CD4-positive, alpha-beta T cell (primary cell): Measurements from ENCODE around the gene GSTM5. TPM values are rescaled to one million over a fixed set of nuclear protein-coding genes. Genes with fewer than 3 reads are reported as not detected.

Experiments used
- ATAC-seq: fragments of 200-7000 bp; cut with Tn5 transposase; one replicate; pipeline ENCODE4 v1.10.0; 2022; ENCODE audit warnings: mild to moderate bottlenecking; ENCODE audit not compliant: poor library complexity
- CTCF ChIA-PET: fragments of 350-600 bp; sonication (Branson Sonifier 250); formaldehyde crosslinking; loops from one replicate; lab custom pipeline; 2021; ENCODE audit warnings: antibody characterized with exemption, inconsistent platforms; lab: Charles Lee
- POLR2A ChIA-PET: fragments of 350-600 bp; sonication (Branson Sonifier 250); formaldehyde crosslinking; loops from one replicate; lab custom pipeline; 2021; ENCODE audit warnings: antibody characterized with exemption, inconsistent platforms; lab: Charles Lee
- DNase-seq, 14 experiments: peaks; one replicate each; pipeline ENCODE4 v3.0.0-alpha.2; 2013 to 2020; ENCODE audit warnings: mixed read lengths in 2 of 14
- H3K27ac ChIP-seq, 2 donors: one replicate each; pipeline versions ENCODE4 v1.5.1 to v1.7.0; 2013; ENCODE audit warnings: low read length in 2 of 2, low read depth in 1 of 2, mild to moderate bottlenecking in 1 of 2
- H3K27me3 ChIP-seq, 2 experiments: 1 replicate in 1 of 2; 2 replicates in 1 of 2; pipeline versions ENCODE4 v1.6.1 to v1.7.0; 2013; ENCODE audit warnings: low read length in 2 of 2, control low read depth in 1 of 2, mild to moderate bottlenecking in 1 of 2, moderate library complexity in 1 of 2; ENCODE audit not compliant: insufficient read depth in 2 of 2, control insufficient read depth in 1 of 2
- H3K36me3 ChIP-seq: one replicate; pipeline ENCODE4 v1.6.1; 2013; ENCODE audit warnings: low read length, control low read depth; ENCODE audit not compliant: insufficient read depth
- H3K4me1 ChIP-seq: one replicate; pipeline ENCODE4 v1.6.1; 2013; ENCODE audit warnings: low read length, control low read depth; ENCODE audit not compliant: insufficient read depth
- H3K4me3 ChIP-seq: one replicate; pipeline ENCODE4 v1.5.1; 2013; ENCODE audit warnings: mild to moderate bottlenecking, low read length, moderate library complexity
- H3K9me3 ChIP-seq, 2 experiments: 1 replicate in 1 of 2; 2 replicates in 1 of 2; pipeline versions ENCODE4 v1.6.1 to v1.7.0; 2013; ENCODE audit warnings: low read length in 2 of 2, mild to moderate bottlenecking in 2 of 2, control low read depth in 1 of 2, moderate library complexity in 1 of 2; ENCODE audit not compliant: control insufficient read depth in 1 of 2, insufficient read depth in 1 of 2
- H3K27ac Mint-ChIP-seq: one replicate; pipeline ENCODE4 v1.8.0; 2020; ENCODE audit warnings: mixed read lengths
- H3K27me3 Mint-ChIP-seq: one replicate; pipeline ENCODE4 v1.8.0; 2021; ENCODE audit warnings: mixed read lengths
- H3K36me3 Mint-ChIP-seq: one replicate; pipeline ENCODE4 v1.8.0; 2021; ENCODE audit warnings: low read depth, mixed read lengths
- H3K4me1 Mint-ChIP-seq: one replicate; pipeline ENCODE4 v1.8.0; 2021; ENCODE audit warnings: low read depth, mixed read lengths
- H3K4me3 Mint-ChIP-seq: one replicate; pipeline ENCODE4 v1.8.0; 2020; ENCODE audit warnings: mild to moderate bottlenecking, mixed read lengths
- H3K9me3 Mint-ChIP-seq: one replicate; pipeline ENCODE4 v1.8.0; 2020; ENCODE audit warnings: mixed read lengths
- intact Hi-C, 2 experiments: fragments of 100-400 bp; cut with DNase I in 1 of 2; cut with micrococcal nuclease in 1 of 2; formaldehyde crosslinking; loops; one replicate each; pipeline versions ENCODE4 v1.15.1 to v1.9.0; 2023 to 2025; cut with DNase I, micrococcal nuclease
- total RNA-seq, 174 experiments: library from RNA in 2 of 174; stranded (reverse) in 2 of 174; gene quantifications; one replicate each; pipeline ENCODE4 v1.2.3 and lab custom pipeline; 2021 to 2026
- TF ChIP-seq, protein P1 (sequence below): fragments of 200-600 bp; IDR thresholded peaks from one replicate; pipeline ENCODE4 v1.8.0; 2022; ENCODE audit warnings: antibody characterized with exemption, mild to moderate bottlenecking

The GSTM5 gene
- total RNA-seq, 2 experiments from 2014 or later = 0.20 to 0.36 TPM

DNA sequence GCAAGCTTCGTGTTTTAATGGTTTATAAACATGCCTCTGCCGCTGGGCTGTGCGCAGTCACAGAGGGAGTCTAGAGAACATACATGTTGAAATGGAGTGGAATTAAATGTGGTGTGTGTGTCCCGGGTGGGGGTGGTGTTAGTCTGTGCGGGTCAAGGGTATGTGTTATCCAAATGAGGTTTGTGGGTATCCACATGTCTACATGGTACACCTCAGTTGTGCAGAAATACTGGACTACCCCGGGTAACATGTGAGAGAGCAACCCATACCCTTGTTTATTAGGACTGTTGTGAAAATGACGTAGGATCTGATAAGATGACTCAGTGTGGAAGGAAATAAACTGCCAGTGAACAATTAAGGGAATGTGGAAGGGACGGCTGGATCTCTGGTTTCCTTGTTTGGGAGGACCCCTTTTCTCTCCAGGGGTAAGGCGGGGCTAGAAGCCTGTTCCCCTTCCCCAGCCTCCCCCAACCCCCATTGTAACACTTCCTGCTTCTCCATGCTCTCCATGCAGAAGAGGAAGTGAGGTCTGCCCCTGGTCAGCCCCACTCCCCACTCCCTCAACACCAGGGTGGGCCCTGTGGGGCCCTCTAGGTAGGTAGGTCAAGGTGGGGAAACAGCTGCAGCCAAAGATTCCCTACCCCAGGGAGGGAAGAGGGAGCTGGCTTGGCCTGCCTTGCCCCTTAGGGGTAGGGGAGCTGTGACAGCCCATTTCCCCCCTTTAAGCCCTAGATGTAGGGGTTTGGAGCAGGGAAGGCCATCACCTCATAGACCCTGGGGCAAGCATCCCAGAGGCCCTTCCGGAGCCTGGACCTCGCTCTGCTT, 51.0 kb downstream of the GSTM5 start:
- no peak overlapping the region for H3K27ac ChIP-seq
- no peak overlapping the region for H3K4me3 Mint-ChIP-seq
- no peaks in the 10 kb centered on the region for H3K9me3 ChIP-seq
- no peak for ATAC-seq
- H3K4me3 ChIP-seq = no peak overlapping the region
- no peaks in the 10 kb centered on the region for H3K27me3 ChIP-seq
- H3K36me3 Mint-ChIP-seq = no peaks in the 10 kb centered on the region
- no peaks in the 10 kb centered on the region for H3K9me3 Mint-ChIP-seq
- TF ChIP-seq, protein P1, sequence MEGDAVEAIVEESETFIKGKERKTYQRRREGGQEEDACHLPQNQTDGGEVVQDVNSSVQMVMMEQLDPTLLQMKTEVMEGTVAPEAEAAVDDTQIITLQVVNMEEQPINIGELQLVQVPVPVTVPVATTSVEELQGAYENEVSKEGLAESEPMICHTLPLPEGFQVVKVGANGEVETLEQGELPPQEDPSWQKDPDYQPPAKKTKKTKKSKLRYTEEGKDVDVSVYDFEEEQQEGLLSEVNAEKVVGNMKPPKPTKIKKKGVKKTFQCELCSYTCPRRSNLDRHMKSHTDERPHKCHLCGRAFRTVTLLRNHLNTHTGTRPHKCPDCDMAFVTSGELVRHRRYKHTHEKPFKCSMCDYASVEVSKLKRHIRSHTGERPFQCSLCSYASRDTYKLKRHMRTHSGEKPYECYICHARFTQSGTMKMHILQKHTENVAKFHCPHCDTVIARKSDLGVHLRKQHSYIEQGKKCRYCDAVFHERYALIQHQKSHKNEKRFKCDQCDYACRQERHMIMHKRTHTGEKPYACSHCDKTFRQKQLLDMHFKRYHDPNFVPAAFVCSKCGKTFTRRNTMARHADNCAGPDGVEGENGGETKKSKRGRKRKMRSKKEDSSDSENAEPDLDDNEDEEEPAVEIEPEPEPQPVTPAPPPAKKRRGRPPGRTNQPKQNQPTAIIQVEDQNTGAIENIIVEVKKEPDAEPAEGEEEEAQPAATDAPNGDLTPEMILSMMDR = no peak
- peaks cover 3% of the 10 kb centered on the region for H3K4me1 ChIP-seq
- no peaks in the 10 kb centered on the region for H3K36me3 ChIP-seq
- H3K27ac Mint-ChIP-seq = no peak overlapping the region
- H3K4me1 Mint-ChIP-seq = no peaks in the 10 kb centered on the region
- DNase-seq = peak in 3 of 14 experiments; percentile 23 to 48 (median 25)
- H3K27me3 Mint-ChIP-seq = no peaks in the 10 kb centered on the region
- POLR2A ChIA-PET = no interaction called here
- intact Hi-C loops = no loop called here
- CTCF ChIA-PET = no interaction called here

DNA sequence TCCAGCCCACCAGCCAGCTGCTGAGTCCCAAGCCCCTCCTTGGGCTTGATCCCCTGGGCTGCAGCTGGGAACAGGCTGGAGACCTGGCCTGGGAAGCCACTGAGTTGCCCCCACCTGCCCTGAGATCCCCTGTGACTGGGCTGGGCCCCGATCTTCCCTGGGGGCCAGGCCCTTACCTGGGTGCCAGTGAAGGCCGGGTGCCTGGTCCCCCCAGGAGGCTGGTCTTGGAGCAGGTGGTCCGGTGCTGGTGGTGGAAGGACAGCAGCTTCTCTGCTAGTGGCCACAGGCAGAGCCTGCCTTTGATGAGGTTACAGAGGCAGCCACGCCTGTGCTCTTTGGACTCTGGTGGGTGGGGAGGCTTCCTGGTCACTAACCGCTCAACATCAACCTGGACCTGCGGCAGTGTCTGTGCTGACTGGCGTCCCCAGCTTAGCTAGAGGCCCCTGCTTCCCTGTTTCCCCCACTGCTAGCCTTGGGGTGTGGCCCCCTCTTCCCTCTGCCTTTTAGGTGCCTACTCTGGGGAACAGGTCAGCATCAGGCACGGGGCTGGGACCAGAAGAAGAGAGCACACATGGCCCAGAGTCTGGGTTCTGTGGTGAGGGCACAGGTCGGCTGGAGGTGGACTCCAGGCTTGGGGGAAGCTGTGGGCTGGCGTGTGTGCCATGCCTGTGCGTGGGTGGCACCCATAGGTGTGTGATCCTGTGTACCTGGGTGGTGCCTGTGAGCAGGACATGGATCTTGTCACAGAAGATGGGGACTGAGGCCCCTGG, 51.8 kb downstream of the GSTM5 start, which contains the start of gene EPS8L3:
Gene EPS8L3 (minus strand): TSS at position 278 of the 770 bp plus-strand sequence. CDS start 2,174 bp downstream, outside the sequence.
- Histone ChIP-seq H3K9me3 (no peaks in the 10 kb centered on the region), H3K4me1 (peaks cover 3% of the 10 kb centered on the region), H3K4me3 (no peak within 1 kb of the TSS), H3K36me3 (no peaks in the 10 kb centered on the region), H3K27ac (no peak within 1 kb of the TSS), H3K27me3 (no peaks in the 10 kb centered on the region)
- TF ChIP-seq, protein P1 = no peak
- H3K27me3 Mint-ChIP-seq = no peaks in the 10 kb centered on the region
- H3K4me3 Mint-ChIP-seq = no peak within 1 kb of the TSS
- CTCF ChIA-PET = no interaction called here
- DNase-seq (peak in 1 of 14 experiments; percentile 20), ATAC-seq (no peak)
- H3K4me1 Mint-ChIP-seq = no peaks in the 10 kb centered on the region
- H3K36me3 Mint-ChIP-seq = no peaks in the 10 kb centered on the region
- POLR2A ChIA-PET = no interaction called here
- H3K9me3 Mint-ChIP-seq = no peaks in the 10 kb centered on the region
- no peak within 1 kb of the TSS for H3K27ac Mint-ChIP-seq
- intact Hi-C loops = no loop called here

DNA sequence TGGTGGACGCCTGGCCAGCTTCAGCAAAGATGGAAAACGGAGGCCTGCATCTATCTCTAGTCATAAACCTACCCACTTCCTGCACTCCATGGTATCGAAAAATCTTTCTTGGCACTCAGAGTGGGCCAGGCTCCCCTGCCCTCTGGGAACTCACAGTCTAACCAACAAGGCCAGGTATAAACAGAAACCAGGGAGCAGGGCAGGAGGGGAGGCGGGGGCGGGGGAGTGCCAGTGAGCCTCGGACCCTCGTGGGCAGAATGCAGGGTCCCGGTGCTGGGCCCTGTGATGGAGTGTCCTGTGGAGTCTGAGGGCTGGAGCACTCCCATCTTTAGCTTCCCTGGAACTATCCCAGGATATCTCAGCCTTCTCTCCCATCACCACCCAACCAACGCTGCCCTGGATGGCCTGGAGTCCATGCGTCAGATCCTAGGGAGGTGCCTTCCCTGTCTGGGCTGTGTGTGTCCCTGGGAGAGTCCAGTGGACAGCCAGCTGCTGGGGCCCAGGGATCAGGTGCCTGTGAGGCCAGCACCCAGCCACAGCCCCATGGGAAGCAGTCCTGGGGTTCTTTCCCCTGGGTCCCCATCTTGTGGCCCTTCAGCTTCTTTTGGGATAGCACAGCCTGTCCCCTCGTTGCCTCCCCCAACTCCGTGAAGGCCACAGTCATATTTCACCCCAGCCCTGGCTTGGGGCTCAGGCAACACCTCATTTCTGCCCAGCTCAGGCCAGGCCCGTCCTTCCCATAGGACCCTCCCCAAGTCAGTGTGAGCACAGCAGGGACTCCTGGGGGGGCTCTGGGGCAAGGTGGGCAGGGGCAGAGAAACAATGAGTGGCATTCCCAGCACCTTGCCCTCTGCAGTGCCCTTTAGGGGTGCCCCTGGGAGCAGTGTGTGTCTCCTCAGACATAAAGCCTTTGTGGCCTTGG, 52.8 kb downstream of the GSTM5 start:
- peaks cover 3% of the 10 kb centered on the region for H3K4me1 ChIP-seq
- no peak overlapping the region for H3K27ac ChIP-seq
- no peaks in the 10 kb centered on the region for H3K9me3 Mint-ChIP-seq
- TF ChIP-seq, protein P1 = no peak
- no peaks in the 10 kb centered on the region for H3K27me3 Mint-ChIP-seq
- no peak overlapping the region for H3K4me3 ChIP-seq
- H3K36me3 ChIP-seq = no peaks in the 10 kb centered on the region
- intact Hi-C loops = no loop called here
- no peaks in the 10 kb centered on the region for H3K36me3 Mint-ChIP-seq
- H3K4me3 Mint-ChIP-seq = no peak overlapping the region
- peak in 1 of 14 experiments; percentile 19 for DNase-seq
- H3K27ac Mint-ChIP-seq = no peak overlapping the region
- no peak for ATAC-seq
- H3K9me3 ChIP-seq = no peaks in the 10 kb centered on the region
- no peaks in the 10 kb centered on the region for H3K27me3 ChIP-seq
- ChIA-PET POLR2A (no interaction called here), CTCF (no interaction called here)
- H3K4me1 Mint-ChIP-seq = no peaks in the 10 kb centered on the region
